HG03457 (cell line): Measurements from ENCODE around the gene FEV.
A peak's percentile ranks its signal among the peaks of the same experiment; 100 is the strongest.

Source experiments
- ATAC-seq: cut with Tn5 transposase; IDR thresholded peaks from one replicate; pipeline ENCODE4 v1.9.1; 2021; ENCODE audit warnings: moderate number of reproducible peaks; ENCODE audit not compliant: unreplicated experiment

Gene FEV

DNA sequence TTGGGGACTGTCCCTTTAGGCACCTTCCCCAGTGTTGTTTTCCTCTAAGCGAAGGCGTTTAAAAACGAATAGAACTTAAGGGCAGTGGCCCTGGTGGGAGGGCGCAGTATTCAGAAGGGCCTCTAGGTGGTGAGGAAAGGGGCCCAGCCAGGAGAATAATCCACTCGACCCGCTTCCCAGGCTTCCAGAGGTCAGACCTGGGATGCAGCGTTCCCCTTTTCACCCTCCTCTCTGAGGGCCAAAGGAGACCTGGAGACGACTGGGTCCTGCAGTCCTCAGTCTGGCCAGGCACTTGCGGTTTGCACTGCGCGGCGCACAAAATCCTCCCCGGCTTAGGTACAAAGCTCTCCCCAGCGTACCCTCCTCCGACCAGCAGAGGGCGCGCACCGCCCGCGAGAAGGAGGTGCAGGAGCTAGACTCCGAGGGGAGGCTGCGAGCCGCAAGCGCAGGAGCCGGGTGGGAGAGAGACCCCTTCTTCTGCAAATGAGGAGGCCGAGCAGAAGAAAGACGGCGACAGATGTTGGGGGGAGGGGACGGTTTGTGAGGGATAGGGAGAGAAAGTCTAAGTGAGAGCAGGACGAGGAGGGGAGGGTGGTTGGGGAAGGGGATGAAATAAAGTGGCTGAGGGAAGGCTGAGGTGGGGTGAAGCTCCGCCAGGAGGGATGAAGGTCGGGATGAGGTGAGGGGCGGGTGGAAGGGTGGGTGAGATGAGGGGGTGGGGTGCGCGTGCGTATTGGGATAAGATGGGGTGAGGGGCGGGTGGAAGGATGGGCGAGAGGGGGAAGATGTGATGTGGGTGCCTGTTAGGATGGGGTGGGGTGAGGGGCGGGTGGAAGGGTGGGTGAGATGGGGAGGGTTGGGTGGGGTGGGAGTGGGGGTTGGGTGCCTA is 4.9 kb downstream of the FEV start:
- peak; percentile 62 for ATAC-seq

DNA sequence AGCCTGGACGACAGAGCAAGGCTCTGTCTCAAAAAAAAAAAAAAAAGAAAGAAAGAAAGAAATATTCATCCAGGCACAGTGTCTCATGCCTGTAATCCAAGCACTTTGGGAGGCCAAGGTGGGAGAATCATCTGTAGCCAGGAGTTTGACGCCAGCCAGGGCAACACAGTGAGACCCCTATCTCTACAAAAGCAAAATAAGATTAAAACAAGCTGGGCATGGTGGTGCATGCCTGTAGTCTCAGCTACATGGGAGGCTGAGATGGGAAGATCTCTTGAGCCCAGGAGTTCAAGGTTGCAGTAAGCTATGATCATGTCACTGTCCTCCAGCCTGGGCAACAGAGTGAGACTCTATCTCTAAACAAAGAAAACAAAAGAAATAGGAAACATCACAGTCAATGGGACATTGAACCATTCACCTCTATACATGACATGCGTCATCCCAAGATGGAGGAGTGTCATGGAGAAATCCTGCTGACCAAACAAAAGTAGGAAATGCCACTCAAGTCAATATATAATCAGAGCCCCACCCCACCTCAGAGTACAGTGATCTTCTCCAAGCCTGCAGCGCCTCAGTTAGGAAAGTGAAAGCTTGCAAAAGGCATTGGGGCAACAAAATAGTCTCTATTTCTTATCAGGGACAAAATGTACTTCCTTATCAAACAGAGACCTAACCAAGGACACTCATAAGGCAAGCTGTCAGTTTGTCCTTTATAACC is 9.8 kb downstream of the FEV start:
- no peak for ATAC-seq

DNA sequence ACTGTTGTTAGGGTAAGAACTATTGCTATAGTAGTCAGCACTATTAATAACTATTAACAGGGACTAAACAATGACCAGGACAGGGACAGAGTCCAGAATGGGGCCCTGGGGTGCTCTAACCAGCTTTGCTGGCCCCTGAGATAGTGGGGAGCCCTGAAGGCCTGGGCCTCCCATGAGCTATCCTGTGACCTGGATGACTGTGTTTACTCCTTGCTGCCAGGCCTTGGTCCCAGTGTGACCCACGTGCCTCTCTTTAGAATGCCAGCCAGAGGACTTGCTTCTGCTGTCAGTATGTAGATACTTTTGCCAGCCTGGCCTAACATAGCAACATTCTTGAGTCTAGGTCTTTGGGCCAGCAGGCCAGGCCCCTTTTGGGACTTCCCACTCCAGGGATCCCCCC is 14.1 kb downstream of the FEV start:
- no peak for ATAC-seq

DNA sequence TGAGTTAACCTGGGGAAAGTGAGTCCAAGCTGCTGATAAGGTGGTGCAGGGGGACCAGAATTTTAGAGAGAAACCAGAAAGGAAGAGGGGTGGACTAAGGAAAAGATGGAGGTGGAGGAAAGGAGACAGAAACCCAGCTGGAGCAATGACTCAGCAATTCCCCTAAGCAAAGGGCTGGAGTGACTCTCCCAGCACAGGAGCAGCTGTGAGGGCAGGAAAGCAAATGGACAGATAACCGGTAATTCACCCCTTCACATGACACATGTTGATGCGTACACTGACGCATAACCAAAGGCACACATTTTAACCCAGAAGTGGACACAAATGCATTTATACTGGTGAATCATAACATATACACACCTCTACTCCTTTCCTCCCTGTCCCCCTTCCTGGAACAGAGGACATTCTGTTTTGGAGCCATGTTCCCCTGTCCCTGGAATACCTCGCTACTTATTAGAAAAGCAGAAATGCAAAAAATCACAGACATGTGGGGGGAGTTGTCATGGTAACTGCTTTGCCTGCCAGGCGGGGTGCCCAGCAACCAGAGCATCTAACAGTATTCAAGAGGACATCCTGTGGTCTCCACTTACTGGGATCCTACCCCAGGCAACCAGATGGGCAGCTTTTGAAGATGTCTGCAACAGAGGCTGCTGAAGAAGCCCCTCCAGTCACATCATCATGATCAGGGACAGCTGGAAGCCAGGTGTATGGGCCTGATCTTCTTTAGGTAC is 20.8 kb downstream of the FEV start:
- no peak for ATAC-seq

DNA sequence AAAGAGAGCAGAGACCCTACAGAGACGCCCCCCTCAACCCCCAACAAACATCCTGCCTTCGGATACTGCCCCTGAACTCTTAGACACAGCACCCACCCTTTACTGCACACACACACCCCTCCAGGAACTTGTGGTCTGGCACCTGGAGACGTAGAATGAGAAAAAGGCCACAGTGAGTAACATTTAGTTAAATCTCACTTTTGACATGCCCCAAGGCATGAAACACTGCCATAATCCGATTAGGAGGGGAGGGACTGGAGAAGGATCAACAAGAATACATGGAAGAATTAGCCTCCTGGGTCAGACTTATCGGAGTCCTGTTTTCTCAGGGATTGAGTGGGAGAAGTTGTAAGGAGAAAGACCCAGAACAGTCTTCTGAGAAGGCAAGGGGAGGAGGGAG is 21.4 kb downstream of the FEV start:
- ATAC-seq, result no peak

DNA sequence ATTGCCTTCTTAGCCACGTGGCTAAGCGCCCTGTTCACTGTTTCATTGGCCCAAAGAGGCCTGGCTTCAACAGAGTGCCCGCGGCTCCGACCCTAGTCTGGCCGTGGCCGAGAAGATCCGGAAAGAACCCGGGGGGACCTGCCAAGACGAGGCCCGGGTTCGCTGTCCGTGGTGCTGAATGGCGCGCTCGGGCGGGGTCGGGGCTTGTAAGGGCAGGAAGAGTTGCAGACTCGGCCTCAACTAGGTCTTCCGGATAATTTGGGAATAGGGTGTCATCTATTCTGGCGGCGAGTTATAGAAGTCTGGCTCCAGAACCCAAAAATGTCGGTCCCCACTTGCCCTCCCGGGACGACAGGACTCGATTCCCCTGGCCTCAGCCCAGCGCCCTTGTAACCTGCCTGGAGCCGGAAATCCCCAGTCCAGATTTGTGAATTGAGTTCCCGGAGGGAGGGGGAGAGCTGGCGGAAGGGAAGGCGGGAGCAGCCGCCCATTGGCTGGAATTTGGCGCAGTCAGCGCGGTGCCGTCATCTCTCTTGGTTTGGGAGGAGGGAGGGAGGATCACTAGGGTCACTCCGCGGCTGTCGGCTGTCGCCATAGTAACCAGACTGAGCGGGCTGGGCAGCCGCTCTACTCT is 22.0 kb downstream of the FEV start:
- no peak for ATAC-seq

DNA sequence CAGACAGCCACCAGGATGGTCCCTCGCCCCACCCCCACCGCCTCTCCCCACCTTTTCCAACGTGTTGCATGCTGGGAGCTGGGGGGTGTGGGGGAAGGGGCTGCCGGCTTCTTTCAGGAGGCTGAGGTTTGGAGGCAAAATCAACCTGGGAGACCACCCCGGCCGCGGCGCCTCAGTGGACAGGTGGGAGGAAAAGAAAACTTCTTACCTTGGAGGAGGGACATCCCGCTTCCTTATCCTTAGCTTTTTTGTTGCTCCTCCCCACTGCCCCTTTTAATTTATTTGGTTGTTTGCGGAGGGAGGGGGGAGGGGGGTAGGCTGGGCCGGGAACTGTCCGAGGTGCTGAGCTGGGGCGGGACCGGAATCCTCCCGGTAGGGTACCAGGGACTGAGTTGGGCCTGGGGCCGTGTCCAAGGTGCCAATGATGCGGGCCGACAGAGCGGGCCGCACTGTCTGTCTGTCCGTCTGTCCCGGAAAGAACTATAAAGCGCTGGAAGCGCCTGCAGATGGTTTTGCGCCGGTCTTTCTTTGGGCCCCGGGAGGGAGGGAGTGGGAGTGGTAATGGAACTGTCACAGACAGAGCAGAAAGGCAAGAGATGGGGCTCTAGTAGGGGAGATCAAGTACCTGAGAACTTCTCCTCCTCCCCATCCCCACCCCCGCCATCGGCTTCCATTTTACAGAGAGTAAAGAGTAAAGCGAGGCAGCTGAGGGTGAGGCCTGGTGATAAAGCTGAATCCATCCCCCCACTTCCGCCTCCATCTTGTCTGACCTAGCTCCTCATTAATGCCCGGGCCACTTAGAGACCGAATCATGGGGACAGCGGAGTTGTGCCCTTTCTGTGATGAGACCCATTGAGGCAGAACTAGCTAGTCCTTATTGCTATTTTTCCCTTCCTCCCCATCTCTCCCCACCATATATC is 23.1 kb downstream of the FEV start:
- ATAC-seq, result no peak

DNA sequence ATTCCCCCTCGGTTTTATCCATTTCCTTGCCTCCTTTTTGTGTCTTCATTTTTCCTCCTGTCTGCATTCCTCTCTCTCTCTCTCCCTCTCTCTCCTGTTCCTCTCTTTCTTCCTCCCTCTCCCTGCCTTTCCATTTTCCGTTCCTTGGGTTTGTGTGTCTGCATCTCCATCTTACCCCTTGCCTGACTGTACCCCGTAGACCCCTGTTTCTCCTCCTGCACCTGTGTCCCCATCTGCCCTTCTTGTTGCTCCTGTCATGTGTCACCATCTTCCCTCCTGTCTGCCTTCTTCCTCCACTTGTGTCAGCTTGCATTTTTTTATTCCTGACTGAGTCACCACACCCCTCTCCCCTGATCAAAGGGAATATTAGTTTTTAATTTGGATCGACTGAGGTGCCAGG is 23.8 kb downstream of the FEV start:
- no peak for ATAC-seq

DNA sequence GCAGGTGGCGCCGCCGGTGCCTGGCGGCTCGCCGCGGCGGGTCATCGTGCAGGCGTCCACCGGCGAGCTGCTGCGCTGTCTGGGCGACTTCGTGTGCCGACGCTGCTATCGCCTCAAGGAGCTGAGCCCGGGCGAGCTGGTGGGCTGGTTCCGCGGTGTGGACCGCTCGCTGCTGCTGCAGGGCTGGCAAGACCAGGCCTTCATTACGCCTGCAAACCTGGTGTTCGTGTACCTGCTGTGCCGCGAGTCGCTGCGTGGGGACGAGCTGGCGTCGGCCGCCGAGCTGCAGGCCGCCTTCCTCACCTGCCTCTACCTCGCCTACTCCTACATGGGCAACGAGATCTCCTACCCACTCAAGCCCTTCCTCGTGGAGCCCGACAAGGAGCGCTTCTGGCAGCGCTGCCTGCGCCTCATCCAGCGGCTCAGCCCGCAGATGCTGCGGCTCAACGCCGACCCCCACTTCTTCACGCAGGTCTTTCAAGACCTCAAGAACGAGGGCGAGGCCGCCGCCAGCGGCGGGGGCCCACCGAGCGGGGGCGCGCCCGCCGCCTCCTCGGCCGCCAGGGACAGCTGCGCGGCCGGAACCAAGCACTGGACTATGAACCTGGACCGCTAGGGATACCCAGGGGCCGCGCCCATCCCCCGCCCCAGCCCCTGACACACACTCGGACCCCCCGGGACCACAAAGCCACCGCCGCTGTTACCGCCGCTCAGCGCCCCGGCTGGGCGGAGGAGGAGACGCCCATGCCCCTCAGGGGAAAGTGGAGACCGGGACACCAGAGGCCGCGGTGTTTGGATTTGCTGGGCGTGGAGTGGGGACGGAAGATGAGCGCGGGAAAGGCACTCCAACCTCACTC is 24.4 kb downstream of the FEV start:
- no peak for ATAC-seq

DNA sequence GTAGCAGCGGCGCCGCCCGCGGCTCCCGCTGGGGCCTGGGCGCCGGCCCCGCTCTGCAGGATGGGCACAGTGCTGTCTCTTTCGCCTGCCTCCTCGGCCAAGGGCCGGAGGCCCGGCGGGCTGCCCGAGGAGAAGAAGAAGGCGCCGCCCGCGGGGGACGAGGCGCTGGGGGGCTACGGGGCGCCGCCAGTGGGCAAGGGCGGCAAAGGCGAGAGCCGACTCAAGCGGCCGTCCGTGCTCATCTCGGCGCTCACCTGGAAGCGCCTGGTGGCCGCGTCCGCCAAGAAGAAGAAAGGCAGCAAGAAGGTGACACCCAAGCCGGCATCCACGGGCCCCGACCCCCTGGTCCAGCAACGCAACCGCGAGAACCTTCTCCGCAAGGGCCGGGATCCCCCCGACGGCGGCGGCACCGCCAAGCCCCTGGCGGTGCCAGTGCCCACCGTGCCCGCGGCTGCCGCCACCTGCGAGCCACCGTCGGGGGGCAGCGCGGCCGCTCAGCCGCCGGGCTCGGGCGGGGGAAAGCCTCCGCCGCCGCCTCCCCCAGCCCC is 25.1 kb downstream of the FEV start:
- ATAC-seq, result no peak

DNA sequence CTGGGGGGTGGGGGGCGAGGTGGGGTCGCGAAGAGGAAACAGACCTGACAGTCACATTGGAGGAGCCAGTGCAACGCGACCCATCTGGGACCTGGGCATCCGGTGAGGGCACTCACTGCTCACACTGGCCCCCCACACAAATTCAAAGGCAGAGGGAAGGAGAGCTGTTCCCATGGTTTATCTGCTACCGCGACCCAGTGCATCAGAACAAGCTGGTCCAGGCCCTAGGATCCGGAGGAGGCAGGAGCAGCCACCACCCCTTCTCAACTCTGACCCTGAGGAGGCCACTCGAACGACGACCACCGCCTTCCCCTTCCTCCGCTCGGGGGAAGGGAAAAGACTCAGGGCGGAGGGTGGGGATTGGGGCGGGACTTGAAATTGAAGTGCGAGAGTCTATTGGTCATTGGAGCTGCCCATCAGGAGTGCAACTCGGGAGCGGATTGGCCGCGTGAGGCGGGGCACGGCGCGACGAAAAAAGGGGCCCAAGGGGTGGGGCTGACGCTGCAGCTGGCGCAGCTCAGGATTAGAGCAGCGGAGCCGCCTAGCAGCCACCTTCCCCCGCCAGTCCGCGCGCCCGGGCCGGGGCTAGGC is 25.7 kb downstream of the FEV start, which contains the start of gene CDK5R2:
CDK5R2 (plus strand) TSS at position 526 of the 591 bp plus-strand sequence. CDS start 155 bp downstream, outside the sequence.
- peak; percentile 91 for ATAC-seq

DNA sequence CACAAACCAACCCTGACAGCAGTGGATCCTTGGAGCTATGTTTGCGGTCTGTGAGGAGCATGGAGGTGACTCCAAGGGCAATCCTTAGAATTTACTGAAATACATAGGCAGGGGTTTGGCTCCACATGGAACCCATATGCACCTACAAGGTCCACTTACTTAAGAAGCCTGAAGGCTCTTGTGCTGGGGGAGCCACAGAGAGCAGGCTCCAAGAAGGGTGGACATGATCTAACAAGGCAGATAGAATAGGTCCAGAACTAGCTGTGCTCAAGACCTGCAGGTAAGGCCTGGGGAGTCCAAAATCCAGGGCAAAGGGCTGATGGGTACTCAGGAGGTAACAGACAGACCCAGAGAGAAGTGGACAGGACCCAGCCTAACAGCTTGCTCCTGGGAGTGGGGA is 26.7 kb downstream of the FEV start:
- no peak for ATAC-seq

DNA sequence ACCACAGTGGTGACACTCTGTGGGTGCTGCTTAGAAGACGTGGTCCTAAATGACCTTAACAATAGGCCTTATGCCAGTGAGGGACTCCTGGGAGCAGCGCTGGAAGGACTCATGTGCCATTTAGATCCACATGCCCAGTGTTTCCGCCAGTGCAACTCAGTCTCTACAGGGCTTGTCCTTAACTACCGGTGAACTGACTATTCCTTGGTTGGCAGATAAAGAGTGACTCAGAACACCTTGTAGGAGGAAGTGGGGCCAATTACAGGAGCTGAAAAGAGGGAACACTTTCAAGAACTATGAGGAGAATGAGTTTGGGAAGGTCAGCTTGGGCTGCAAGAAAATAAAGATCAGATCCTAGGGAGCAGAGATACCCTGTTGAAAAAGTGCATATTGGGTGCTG is 27.3 kb downstream of the FEV start:
- ATAC-seq, result no peak

DNA sequence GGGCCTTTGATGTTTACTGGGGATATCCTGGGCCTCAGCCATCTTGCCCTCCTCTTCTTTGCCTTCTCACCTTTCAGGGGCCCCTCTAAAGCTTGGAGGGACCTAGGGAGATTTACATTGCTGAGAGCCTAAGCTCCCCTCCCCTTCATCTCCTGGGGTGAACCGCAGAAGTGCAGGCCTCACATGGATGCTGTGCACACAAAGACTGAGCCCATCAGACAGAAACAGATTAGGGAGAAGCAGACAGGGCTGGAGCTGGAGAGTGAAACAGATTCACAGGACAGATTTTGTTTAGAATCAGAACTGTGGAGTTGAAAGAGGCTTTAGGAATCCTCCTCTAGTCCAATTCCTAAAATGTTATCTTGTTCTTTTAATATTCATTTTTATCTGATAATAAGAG is 28.9 kb downstream of the FEV start:
- no peak for ATAC-seq

DNA sequence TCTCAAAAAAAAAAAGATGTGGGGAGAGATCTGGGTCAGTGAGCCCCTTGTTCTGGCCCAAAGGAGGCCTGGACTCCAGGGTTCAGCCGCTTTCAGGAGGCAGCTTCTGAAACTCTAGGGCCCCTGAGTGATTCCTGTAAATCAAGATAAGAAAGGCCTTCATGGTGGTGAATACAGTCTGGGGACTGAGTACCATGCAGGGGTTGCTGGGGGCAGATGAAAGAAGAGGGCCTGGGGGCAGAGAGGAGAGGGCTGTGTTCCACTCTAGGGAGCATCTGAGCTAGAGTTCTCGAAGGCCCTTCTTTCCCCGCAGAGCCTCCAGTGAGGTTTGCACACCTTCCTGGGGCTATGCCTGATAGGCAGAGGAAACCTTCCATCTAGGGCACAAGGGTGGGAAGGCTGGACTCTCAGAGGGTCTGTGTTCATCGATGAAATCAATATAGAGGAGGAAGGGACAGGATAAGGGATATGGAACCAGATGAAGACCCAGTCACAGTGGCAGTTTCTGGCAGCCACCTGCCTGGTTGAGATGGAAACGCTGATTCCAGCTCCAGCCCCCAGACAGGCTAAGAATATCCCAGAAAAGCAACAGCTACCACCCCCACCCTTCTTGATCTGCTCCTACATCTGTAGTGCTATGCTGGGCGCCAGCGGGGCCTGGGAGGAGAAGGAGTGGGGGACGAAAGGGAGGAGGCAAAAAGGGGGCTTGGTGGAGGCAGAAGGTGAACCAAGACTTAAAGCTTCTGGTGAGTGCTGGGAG is 30.3 kb downstream of the FEV start:
- no peak for ATAC-seq

DNA sequence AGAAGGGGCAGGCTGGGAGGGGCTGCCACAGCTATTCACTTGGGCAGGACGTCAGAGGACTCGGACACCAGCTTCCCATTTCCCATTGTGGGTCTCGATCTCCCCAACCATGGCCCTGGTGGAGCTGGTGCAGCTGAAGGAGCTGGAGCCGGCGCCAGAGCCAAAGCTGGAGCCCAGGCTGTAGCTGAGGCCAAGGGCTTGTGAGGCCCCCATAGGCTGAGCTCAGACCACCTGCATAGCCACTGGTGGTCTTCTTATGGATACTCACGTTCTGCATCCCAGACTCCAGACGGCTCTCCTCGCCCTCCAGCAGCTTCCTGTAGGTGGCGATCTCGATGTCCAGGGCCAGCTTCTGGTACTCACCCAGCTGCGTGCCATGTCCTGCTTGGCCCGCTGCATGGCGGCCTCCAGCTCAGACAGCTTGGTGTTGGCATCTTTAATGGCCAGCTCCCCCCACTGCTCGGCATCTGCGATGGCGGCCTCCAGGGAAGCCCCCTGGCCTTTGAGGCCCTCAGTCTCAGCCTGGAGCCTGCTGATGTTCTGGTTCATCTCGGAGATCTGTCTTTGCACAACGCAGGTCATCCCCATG is 31.5 kb downstream of the FEV start:
- no peak for ATAC-seq

DNA sequence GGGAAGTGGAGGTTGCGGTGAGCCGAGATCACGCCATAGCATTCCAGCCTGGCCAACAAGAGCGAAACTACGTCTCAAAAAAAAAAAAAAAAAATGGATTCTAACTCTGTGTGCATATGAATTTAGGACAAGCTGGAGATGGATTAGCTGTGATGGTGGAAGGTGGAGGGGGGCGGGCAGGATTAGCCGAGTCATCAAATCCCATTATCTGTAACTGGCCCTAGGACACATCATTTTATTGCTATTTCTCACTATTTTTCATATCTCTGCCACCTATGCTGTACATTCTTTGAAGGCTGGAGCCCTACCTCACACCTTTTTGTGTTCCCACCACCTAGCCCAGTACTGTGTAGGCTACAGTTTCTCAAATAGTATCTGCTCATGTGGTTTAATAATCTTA is 32.8 kb downstream of the FEV start:
- no peak for ATAC-seq
